ENCODE data around the gene IL36B. TPM values are rescaled to one million over a fixed set of nuclear protein-coding genes. Genes with fewer than 3 reads are reported as not detected.

The IL36B gene
- total and polyA plus RNA-seq, 9 of the 15 experiments (the other 6 are each of a cell fraction or from before 2014, with no cell fraction given), result not detected

DNA sequence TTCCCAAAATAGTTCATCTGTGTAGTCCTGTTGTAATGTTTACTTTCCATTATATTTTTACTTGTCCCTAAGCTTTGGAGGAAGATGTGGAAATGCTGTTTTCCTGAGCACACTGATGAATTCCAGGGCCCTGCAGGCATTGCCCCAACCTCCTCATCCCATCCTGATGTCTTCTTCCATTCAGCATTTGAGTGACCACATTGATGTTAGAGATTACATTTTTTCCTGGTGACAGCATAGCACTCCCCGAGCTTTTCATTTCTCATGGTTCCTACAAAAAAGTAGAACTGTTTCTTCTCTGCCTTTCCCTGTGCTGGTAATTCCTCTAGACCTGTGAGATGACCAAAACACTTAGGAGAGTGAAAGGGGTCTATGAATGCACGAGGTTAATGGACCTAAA is 42.6 kb downstream of the IL36B start (continued):
- TF ChIP-seq TEAD1 (CRISPR knock-in tag; IDR thresholded peaks at IDR 0.05) (0 out of 4 replicates have a peak, but pooled peaks of 1 of the 2 experiments have one; percentile 64), ZSCAN29 (IDR thresholded peaks at IDR 0.05) (no peak), ARID1B (IDR thresholded peaks at IDR 0.05) (peak; percentile 31), ATF7 (IDR thresholded peaks at IDR 0.05) (peak; percentile 62), SMARCA4 (IDR thresholded peaks at IDR 0.05) (peak; percentile 34; the same call in 1 of the 2 replicates), ZNF134 (CRISPR knock-in tag; conservative IDR thresholded peaks at IDR 0.05) (no peak)

DNA sequence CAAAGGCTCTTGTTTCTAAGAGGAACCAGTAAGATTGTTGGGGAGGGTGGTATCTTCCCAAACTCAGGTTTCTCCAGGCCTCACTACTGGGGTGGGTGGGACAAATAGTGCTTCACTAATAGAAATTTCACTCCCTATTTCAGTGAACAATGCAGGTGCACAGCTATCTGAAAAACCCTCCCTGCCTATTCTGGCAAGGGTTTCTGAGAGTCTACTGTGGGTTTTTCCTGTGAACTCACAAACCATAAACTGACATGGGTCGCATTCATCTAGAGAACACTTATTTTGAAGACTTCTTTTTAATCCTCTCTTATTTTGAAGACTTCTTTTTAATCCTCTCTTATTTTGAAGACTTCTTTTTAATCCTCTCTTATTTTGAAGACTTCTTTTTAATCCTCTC is 43.0 kb downstream of the IL36B start:
- no TSS peak for BruUV-seq (replicated peaks)
- CTCF ChIA-PET (ENCODE audit: low intra/inter-chr PET ratio), result no interaction called here
- 72% methylated on average over 1 of the region's 1 CpG for WGBS (ENCODE audit: insufficient coverage, low coverage, missing lambda C conversion rate)
- Histone ChIP-seq H3K27me3 (ENCODE audit: control insufficient read depth in 2 of 2, insufficient read depth in 2 of 2, low read length in 2 of 2) (no peaks in the 10 kb centered on the region), H3K9ac (ENCODE audit: insufficient read depth in 1 of 2, low read depth in 2 of 2, low read length in 2 of 2) (no peak overlapping the region), H3K9me1 (ENCODE audit: control insufficient read depth, insufficient read depth, low read length) (no peaks in the 10 kb centered on the region), H4K20me1 (replicated peaks; ENCODE audit: control insufficient read depth, insufficient read depth, low read length) (no peaks in the 10 kb centered on the region), H3K79me2 (ENCODE audit: control insufficient read depth, insufficient read depth, low read length) (no peaks in the 10 kb centered on the region), H3K9me3 (replicated peaks; ENCODE audit: control insufficient read depth, insufficient read depth, low read depth, low read length) (peaks cover 3% of the 10 kb centered on the region; the same call in 1 of the 2 replicates), H3K36me3 (ENCODE audit: control insufficient read depth, insufficient read depth, low read length) (no peaks in the 10 kb centered on the region), H3K27ac (ENCODE audit: extremely low read depth, low read depth, low read length) (no peak overlapping the region), H3K4me3 (no peak overlapping the region), H3K4me1 (replicated peaks in 1 of 2; ENCODE audit: control insufficient read depth in 2 of 2, insufficient read depth in 2 of 2, low read length in 2 of 2) (peaks cover 4 to 15% of the 10 kb centered on the region in 2 experiments), H2AFZ (ENCODE audit: low read depth, low read length) (no peak overlapping the region), H3K4me2 (ENCODE audit: insufficient read depth, low read length) (no peak overlapping the region)
- intact Hi-C loops (cut with micrococcal nuclease), result no loop called here
- DNase-seq (ENCODE audit: extremely low read depth in 1 of 4, low spot score in 3 of 4), result no peak
- ATAC-seq, result no peak
- in situ Hi-C loops (cut with MboI), result no loop called here
- POLR2A ChIA-PET, result interaction anchor here (0.7 kb wide), 1 partner anchor 724 kb away, joined by 4 read pairs; no protein-coding TSS in a partner anchor
- no peak for FAIRE-seq
- TF ChIP-seq, protein P1, sequence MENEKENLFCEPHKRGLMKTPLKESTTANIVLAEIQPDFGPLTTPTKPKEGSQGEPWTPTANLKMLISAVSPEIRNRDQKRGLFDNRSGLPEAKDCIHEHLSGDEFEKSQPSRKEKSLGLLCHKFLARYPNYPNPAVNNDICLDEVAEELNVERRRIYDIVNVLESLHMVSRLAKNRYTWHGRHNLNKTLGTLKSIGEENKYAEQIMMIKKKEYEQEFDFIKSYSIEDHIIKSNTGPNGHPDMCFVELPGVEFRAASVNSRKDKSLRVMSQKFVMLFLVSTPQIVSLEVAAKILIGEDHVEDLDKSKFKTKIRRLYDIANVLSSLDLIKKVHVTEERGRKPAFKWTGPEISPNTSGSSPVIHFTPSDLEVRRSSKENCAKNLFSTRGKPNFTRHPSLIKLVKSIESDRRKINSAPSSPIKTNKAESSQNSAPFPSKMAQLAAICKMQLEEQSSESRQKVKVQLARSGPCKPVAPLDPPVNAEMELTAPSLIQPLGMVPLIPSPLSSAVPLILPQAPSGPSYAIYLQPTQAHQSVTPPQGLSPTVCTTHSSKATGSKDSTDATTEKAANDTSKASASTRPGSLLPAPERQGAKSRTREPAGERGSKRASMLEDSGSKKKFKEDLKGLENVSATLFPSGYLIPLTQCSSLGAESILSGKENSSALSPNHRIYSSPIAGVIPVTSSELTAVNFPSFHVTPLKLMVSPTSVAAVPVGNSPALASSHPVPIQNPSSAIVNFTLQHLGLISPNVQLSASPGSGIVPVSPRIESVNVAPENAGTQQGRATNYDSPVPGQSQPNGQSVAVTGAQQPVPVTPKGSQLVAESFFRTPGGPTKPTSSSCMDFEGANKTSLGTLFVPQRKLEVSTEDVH (IDR thresholded peaks at IDR 0.05; ENCODE audit: low read depth, partially characterized antibody), result no peak
- TF ChIP-seq, protein P2, sequence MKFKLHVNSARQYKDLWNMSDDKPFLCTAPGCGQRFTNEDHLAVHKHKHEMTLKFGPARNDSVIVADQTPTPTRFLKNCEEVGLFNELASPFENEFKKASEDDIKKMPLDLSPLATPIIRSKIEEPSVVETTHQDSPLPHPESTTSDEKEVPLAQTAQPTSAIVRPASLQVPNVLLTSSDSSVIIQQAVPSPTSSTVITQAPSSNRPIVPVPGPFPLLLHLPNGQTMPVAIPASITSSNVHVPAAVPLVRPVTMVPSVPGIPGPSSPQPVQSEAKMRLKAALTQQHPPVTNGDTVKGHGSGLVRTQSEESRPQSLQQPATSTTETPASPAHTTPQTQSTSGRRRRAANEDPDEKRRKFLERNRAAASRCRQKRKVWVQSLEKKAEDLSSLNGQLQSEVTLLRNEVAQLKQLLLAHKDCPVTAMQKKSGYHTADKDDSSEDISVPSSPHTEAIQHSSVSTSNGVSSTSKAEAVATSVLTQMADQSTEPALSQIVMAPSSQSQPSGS (CRISPR knock-in tag; IDR thresholded peaks at IDR 0.05), result no peak
- TF ChIP-seq ELF2 (CRISPR knock-in tag; IDR thresholded peaks at IDR 0.05) (no peak), PTRF (tag; IDR thresholded peaks at IDR 0.05) (no peak), ZFX (CRISPR knock-in tag; IDR thresholded peaks at IDR 0.05) (no peak), HEY1 (CRISPR knock-in tag; IDR thresholded peaks at IDR 0.05; ENCODE audit: borderline replicate concordance) (no peak), ZNF121 (CRISPR knock-in tag; conservative IDR thresholded peaks at IDR 0.05) (no peak), SREBF1 (IDR thresholded peaks at IDR 0.05; ENCODE audit: borderline replicate concordance, low read depth, low read length) (no peak), RFX5 (IDR thresholded peaks at IDR 0.05; ENCODE audit: low read depth, low read length) (no peak), OTX1 (CRISPR knock-in tag; IDR thresholded peaks at IDR 0.05) (no peak)
- TF ChIP-seq, protein P3, sequence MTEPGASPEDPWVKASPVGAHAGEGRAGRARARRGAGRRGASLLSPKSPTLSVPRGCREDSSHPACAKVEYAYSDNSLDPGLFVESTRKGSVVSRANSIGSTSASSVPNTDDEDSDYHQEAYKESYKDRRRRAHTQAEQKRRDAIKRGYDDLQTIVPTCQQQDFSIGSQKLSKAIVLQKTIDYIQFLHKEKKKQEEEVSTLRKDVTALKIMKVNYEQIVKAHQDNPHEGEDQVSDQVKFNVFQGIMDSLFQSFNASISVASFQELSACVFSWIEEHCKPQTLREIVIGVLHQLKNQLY (CRISPR knock-in tag; conservative IDR thresholded peaks at IDR 0.05), result no peak
- TF ChIP-seq, protein P4, sequence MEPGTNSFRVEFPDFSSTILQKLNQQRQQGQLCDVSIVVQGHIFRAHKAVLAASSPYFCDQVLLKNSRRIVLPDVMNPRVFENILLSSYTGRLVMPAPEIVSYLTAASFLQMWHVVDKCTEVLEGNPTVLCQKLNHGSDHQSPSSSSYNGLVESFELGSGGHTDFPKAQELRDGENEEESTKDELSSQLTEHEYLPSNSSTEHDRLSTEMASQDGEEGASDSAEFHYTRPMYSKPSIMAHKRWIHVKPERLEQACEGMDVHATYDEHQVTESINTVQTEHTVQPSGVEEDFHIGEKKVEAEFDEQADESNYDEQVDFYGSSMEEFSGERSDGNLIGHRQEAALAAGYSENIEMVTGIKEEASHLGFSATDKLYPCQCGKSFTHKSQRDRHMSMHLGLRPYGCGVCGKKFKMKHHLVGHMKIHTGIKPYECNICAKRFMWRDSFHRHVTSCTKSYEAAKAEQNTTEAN (CRISPR knock-in tag; IDR thresholded peaks at IDR 0.05), result no peak
